Measurements from ENCODE around the gene APOBEC3C.

- no peak for TF ChIP-seq REST (IDR thresholded peaks at IDR 0.05; ENCODE audit: low read depth, low read length)
- no peak for TF ChIP-seq RFX5 (IDR thresholded peaks at IDR 0.05; ENCODE audit: low read length)
- TF ChIP-seq PBX3 (IDR thresholded peaks at IDR 0.05) = no peak
- no peak for TF ChIP-seq CTCF (IDR thresholded peaks at IDR 0.05)
- no peak for TF ChIP-seq ELF1 (IDR thresholded peaks at IDR 0.05)
- no peak for TF ChIP-seq EP300 (IDR thresholded peaks at IDR 0.05; ENCODE audit: borderline replicate concordance in 1 of 2, low read depth in 1 of 2, low read length in 1 of 2)
- TF ChIP-seq POLR2AphosphoS5 (IDR thresholded peaks at IDR 0.05; ENCODE audit: low read depth, low read length) = no peak
- TF ChIP-seq EZH2phosphoT487 (IDR thresholded peaks at IDR 0.05; ENCODE audit: borderline replicate concordance, low read depth) = no peak
- TF ChIP-seq SMC3 (IDR thresholded peaks at IDR 0.05; ENCODE audit: low read depth, low read length) = no peak
- TF ChIP-seq JUND (IDR thresholded peaks at IDR 0.05) = no peak
- TF ChIP-seq GABPA (IDR thresholded peaks at IDR 0.05; ENCODE audit: low read depth) = no peak
Observed at GRCh38 chr22:38973289-38974169, 40.5 kb upstream of the APOBEC3C start.
